K562 (cell line): ENCODE data around the gene CACNA1S. TPM values are rescaled to one million over a fixed set of nuclear protein-coding genes. Genes with fewer than 3 reads are reported as not detected.

Experiments
- DMBX1 ChIP-seq: fragments of 250-450 bp; sonication (Bioruptor Pico); IDR thresholded peaks from 2 replicates; pipeline ENCODE4 v1.8.0; 2022; ENCODE audit warnings: inconsistent platforms, mild to moderate bottlenecking, moderate library complexity, borderline replicate concordance
- GABPB2 ChIP-seq: fragments of 250-450 bp; sonication (Bioruptor Pico); conservative IDR thresholded peaks from 2 replicates; pipeline ENCODE4 v1.5.1; 2021; ENCODE audit warnings: mild to moderate bottlenecking
- KDM2B ChIP-seq: fragments of 250-450 bp; sonication (Bioruptor Pico); IDR thresholded peaks from 2 replicates; pipeline ENCODE4 v1.8.0; 2021; ENCODE audit warnings: mild to moderate bottlenecking, moderate library complexity
- LCOR ChIP-seq: sonication (generic); formaldehyde crosslinking; IDR thresholded peaks from 2 replicates; pipeline ENCODE4 v1.8.0; 2022; ENCODE audit warnings: mild to moderate bottlenecking, missing genetic modification reagents
- MEF2D ChIP-seq: conservative IDR thresholded peaks from 2 replicates; pipeline ENCODE4 v1.6.1; 2016; ENCODE audit warnings: low read depth, missing genetic modification characterization, missing compliant biosample characterization
- NCOR1 ChIP-seq: fragments of 450-650 bp; IDR thresholded peaks from 2 replicates; pipeline ENCODE4 v1.6.1; 2016; ENCODE audit warnings: mild to moderate bottlenecking, moderate library complexity
- NFATC3 ChIP-seq: fragments of 450-650 bp; IDR thresholded peaks from 2 replicates; pipeline ENCODE4 v1.6.1; 2017; ENCODE audit warnings: mild to moderate bottlenecking
- NUFIP1 ChIP-seq: fragments of 450-650 bp; IDR thresholded peaks from 2 replicates; pipeline ENCODE4 v1.6.1; 2018; ENCODE audit not compliant: partially characterized antibody
- SREBF1 ChIP-seq: fragments of 150-350 bp; IDR thresholded peaks from 2 replicates; pipeline ENCODE4 v1.6.1; 2014; ENCODE audit warnings: antibody characterized with exemption, low read depth, low read length, borderline replicate concordance
- ZNF24 ChIP-seq: fragments of 450-650 bp; IDR thresholded peaks from 2 replicates; pipeline ENCODE4 v1.6.1; 2016
- ZNF551 ChIP-seq: fragments of 250-450 bp; sonication (Bioruptor Pico); IDR thresholded peaks from 2 replicates; pipeline ENCODE4 v1.5.0; 2021; ENCODE audit warnings: mild to moderate bottlenecking, moderate library complexity
- ZNF717 ChIP-seq: fragments of 250-450 bp; sonication (Bioruptor Pico); IDR thresholded peaks from 2 replicates; pipeline ENCODE4 v1.5.0; 2021
- polyA plus RNA-seq, 8 experiments: library from polyadenylated mRNA; depleted of rRNA in 4 of 8; stranded (reverse) in 5 of 8; unstranded in 3 of 8; fragments of >200 nt; fragmentation: Nextera tagmentation in 2 of 8; fragmentation: Illumina TruSeq in 1 of 8; extraction: Ambion mirVana in 2 of 8; extraction: Trizol in 1 of 8; gene quantifications; 2 replicates each; pipeline versions ENCODE4 v1.2.1 to v1.2.3, GENCODE V29; 2011 to 2014; ENCODE audit warnings: inconsistent platforms in 1 of 8, missing spikeins in 1 of 8
- total RNA-seq, 7 experiments: library from RNA; depleted of rRNA in 6 of 7; stranded (reverse); fragments of >200 nt in 6 of 7; fragmentation: Illumina TruSeq in 2 of 7; extraction: Trizol in 2 of 7; gene quantifications; 2 replicates each; pipeline versions ENCODE4 v1.2.1 to v1.2.3, GENCODE V29; 2011 to 2021; ENCODE audit warnings: low replicate concordance in 1 of 7
- TF ChIP-seq, protein P1 (sequence below): fragments of 450-650 bp; formaldehyde crosslinking; IDR thresholded peaks from 2 replicates; pipeline ENCODE4 v1.4.0; 2020; ENCODE audit warnings: mild to moderate bottlenecking, moderate library complexity
- TF ChIP-seq, protein P2 (sequence below): fragments of 250-450 bp; sonication (Bioruptor Pico); IDR thresholded peaks from 2 replicates; pipeline ENCODE4 v1.5.0; 2022; ENCODE audit warnings: mild to moderate bottlenecking
- TF ChIP-seq, protein P3 (sequence below): fragments of 250-450 bp; sonication (Bioruptor Pico); IDR thresholded peaks from 2 replicates; pipeline ENCODE4 v1.8.0; 2022; ENCODE audit warnings: moderate library complexity, mild to moderate bottlenecking, inconsistent platforms
- TF ChIP-seq, protein P4 (sequence below): sonication (generic); formaldehyde crosslinking; IDR thresholded peaks from 2 replicates; pipeline ENCODE4 v1.8.0; 2022; ENCODE audit warnings: mild to moderate bottlenecking, missing genetic modification reagents
- TF ChIP-seq, protein P5 (sequence below): sonication (generic); formaldehyde crosslinking; IDR thresholded peaks from 2 replicates; pipeline ENCODE4 v1.8.0; 2023; ENCODE audit warnings: mild to moderate bottlenecking, missing genetic modification reagents
- TF ChIP-seq, protein P6 (sequence below): sonication (generic); formaldehyde crosslinking; IDR thresholded peaks from 2 replicates; pipeline ENCODE4 v1.8.1; 2023; ENCODE audit warnings: mild to moderate bottlenecking, missing genetic modification reagents
- TF ChIP-seq, protein P7 (sequence below), 2 experiments: fragments of 450-650 bp in 1 of 2; sonication (generic) in 1 of 2; formaldehyde crosslinking; conservative IDR thresholded peaks; 2 replicates each; pipeline versions ENCODE4 v1.4.0 to v1.8.1; 2020 to 2022; ENCODE audit warnings: mild to moderate bottlenecking in 1 of 2, missing genetic modification reagents in 1 of 2

CACNA1S gene
- total and polyA plus RNA-seq, 9 of the 15 experiments (the other 6 are each of a cell fraction or from before 2014, with no cell fraction given) = not detected

DNA sequence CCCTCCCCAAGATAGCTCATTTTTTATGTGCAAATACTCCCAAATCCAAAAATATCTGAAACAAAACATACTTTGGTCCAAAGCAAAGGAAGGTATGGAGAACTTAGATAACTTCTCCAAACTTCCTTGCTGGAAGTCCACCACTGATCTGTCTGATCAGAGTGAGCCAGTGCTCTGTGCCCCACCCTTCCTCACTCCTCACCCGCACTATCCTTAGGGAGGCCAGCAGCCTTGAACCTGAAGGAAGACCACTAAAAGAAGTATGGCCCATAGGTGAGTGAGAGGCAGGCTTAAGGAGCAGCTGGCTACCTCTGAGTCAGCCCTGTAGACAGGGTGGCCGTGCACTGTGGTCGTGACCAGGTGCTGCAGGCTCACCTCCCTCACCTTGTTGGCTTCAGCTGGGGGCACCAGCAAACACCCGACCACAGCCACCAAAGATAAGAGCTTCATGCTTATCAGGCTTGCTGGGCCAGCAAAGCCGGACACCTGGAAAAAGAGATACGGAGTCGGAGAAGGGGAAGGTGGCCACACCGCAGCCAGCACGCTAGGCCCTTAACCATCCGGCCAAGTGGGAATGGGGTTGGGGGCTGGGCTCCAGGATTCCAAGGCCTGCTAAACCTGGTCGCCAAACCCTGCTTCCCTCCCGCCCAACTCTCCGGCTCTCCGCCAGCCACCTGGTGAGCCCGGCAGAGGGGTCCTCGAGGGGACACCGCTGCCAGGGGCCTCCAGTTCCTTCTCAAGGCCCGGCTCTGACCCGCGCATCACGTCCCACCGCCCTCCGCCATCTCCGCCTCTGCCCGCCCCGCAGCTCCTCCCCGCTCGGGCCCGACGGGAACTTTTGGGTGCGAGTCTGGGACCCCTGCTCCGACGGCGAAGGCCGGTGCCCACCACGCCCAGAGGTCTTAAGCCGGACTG, 41.5 kb upstream of the CACNA1S start (continued):
- TF ChIP-seq NUFIP1 (no peak), SREBF1 (no peak), NCOR1 (peak; percentile 92), DMBX1 (CRISPR knock-in tag) (peak; percentile 77; the same call in 1 of the 2 replicates), MEF2D (tag) (no peak), GABPB2 (CRISPR knock-in tag) (no peak), KDM2B (no peak), ZNF551 (CRISPR knock-in tag) (no peak), NFATC3 (no peak), LCOR (CRISPR knock-in tag) (no peak; the same call in 1 of the 2 replicates), ZNF717 (no peak), ZNF24 (no peak)
- TF ChIP-seq, protein P1, sequence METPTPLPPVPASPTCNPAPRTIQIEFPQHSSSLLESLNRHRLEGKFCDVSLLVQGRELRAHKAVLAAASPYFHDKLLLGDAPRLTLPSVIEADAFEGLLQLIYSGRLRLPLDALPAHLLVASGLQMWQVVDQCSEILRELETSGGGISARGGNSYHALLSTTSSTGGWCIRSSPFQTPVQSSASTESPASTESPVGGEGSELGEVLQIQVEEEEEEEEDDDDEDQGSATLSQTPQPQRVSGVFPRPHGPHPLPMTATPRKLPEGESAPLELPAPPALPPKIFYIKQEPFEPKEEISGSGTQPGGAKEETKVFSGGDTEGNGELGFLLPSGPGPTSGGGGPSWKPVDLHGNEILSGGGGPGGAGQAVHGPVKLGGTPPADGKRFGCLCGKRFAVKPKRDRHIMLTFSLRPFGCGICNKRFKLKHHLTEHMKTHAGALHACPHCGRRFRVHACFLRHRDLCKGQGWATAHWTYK = peak; percentile 88; the same call in 1 of the 2 replicates
- TF ChIP-seq, protein P2, sequence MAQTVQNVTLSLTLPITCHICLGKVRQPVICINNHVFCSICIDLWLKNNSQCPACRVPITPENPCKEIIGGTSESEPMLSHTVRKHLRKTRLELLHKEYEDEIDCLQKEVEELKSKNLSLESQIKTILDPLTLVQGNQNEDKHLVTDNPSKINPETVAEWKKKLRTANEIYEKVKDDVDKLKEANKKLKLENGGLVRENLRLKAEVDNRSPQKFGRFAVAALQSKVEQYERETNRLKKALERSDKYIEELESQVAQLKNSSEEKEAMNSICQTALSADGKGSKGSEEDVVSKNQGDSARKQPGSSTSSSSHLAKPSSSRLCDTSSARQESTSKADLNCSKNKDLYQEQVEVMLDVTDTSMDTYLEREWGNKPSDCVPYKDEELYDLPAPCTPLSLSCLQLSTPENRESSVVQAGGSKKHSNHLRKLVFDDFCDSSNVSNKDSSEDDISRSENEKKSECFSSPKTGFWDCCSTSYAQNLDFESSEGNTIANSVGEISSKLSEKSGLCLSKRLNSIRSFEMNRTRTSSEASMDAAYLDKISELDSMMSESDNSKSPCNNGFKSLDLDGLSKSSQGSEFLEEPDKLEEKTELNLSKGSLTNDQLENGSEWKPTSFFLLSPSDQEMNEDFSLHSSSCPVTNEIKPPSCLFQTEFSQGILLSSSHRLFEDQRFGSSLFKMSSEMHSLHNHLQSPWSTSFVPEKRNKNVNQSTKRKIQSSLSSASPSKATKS (CRISPR knock-in tag) = no peak
- TF ChIP-seq, protein P3, sequence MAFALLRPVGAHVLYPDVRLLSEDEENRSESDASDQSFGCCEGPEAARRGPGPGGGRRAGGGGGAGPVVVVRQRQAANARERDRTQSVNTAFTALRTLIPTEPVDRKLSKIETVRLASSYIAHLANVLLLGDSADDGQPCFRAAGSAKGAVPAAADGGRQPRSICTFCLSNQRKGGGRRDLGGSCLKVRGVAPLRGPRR (CRISPR knock-in tag) = no peak
- TF ChIP-seq, protein P4, sequence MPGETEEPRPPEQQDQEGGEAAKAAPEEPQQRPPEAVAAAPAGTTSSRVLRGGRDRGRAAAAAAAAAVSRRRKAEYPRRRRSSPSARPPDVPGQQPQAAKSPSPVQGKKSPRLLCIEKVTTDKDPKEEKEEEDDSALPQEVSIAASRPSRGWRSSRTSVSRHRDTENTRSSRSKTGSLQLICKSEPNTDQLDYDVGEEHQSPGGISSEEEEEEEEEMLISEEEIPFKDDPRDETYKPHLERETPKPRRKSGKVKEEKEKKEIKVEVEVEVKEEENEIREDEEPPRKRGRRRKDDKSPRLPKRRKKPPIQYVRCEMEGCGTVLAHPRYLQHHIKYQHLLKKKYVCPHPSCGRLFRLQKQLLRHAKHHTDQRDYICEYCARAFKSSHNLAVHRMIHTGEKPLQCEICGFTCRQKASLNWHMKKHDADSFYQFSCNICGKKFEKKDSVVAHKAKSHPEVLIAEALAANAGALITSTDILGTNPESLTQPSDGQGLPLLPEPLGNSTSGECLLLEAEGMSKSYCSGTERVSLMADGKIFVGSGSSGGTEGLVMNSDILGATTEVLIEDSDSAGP (CRISPR knock-in tag) = no peak
- TF ChIP-seq, protein P5, sequence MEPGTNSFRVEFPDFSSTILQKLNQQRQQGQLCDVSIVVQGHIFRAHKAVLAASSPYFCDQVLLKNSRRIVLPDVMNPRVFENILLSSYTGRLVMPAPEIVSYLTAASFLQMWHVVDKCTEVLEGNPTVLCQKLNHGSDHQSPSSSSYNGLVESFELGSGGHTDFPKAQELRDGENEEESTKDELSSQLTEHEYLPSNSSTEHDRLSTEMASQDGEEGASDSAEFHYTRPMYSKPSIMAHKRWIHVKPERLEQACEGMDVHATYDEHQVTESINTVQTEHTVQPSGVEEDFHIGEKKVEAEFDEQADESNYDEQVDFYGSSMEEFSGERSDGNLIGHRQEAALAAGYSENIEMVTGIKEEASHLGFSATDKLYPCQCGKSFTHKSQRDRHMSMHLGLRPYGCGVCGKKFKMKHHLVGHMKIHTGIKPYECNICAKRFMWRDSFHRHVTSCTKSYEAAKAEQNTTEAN (CRISPR knock-in tag) = no peak
- TF ChIP-seq, protein P6, sequence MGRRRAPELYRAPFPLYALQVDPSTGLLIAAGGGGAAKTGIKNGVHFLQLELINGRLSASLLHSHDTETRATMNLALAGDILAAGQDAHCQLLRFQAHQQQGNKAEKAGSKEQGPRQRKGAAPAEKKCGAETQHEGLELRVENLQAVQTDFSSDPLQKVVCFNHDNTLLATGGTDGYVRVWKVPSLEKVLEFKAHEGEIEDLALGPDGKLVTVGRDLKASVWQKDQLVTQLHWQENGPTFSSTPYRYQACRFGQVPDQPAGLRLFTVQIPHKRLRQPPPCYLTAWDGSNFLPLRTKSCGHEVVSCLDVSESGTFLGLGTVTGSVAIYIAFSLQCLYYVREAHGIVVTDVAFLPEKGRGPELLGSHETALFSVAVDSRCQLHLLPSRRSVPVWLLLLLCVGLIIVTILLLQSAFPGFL (CRISPR knock-in tag) = no peak
- TF ChIP-seq, protein P7, sequence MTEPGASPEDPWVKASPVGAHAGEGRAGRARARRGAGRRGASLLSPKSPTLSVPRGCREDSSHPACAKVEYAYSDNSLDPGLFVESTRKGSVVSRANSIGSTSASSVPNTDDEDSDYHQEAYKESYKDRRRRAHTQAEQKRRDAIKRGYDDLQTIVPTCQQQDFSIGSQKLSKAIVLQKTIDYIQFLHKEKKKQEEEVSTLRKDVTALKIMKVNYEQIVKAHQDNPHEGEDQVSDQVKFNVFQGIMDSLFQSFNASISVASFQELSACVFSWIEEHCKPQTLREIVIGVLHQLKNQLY (CRISPR knock-in tag; conservative IDR thresholded peaks at IDR 0.05) = no peak
